GM10266 (cell line): Measurements from ENCODE around the gene SPCS3.
"Not testable (repeated sequence)": the region's sequence is repeated elsewhere in the genome, so short reads cannot be mapped to it uniquely, and the experiment has no call there.

ENCODE experiments used
- DNase-seq: peaks from one replicate; pipeline ENCODE4 v3.0.0; 2012; ENCODE audit errors: extremely low spot score
- TF ChIP-seq, protein P1 (sequence below): IDR thresholded peaks from 2 replicates; pipeline ENCODE4 v1.5.1; 2012; ENCODE audit warnings: mild to moderate bottlenecking, low read depth; ENCODE audit not compliant: control insufficient read depth, insufficient read depth; ENCODE audit errors: missing control alignments

SPCS3 gene

DNA sequence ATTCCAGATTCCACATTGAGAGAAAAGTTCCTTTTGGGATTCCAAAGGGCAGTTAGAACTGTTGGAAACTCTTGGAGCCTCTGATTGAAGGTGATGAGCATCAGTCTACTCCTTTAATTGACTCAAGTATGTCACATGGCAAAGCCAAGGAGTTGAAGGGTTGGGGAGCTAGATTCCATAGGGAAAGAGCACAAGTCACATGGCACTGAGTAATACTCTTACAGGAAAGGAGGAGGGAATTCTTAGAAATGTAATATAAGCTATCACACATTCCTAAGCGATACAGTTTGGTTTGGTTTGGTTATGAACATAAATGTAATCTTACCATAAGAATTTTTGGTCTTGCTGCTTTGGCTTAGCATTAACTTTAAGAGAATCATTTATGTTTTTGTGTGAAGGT, 15.7 kb downstream of the SPCS3 start:
- no peak for DNase-seq

DNA sequence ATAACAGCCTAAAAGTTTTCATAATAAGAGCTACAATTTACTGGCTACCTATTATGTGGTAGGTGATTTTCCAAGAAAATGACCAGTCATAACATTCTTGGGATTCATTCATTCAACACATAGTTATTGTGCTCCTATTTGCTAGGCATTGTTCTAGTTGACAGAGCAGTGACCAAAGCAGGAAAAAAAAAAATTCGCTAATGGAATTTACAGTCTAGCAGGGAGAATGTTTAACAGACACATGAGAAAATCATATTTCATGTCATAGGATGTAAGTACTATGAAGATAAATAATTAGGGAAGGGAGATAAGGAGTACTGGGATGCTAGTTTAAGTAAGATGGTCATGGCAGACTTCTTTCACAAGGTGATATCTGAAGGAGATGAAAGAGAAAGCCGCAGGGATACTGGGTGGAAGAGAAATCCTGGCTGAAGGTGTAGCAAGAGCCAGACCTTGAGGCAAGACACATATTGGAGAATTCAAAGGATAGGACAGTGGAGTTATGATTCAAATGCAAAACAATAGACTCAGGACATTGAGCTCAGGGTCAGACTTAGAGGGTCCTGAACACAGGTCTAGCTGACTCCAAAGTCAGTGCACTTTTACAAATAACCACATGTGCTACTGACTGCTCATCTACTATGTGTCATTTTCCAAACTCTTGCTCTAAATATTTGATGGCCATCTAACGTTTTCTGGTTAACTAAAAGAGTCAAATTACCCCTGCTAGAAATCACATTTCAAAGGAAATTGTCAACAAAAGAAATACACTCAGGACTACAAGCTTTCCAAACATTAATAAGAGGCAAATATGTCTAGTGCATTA, 20.4 kb downstream of the SPCS3 start:
- no peak for DNase-seq
- TF ChIP-seq, protein P1, sequence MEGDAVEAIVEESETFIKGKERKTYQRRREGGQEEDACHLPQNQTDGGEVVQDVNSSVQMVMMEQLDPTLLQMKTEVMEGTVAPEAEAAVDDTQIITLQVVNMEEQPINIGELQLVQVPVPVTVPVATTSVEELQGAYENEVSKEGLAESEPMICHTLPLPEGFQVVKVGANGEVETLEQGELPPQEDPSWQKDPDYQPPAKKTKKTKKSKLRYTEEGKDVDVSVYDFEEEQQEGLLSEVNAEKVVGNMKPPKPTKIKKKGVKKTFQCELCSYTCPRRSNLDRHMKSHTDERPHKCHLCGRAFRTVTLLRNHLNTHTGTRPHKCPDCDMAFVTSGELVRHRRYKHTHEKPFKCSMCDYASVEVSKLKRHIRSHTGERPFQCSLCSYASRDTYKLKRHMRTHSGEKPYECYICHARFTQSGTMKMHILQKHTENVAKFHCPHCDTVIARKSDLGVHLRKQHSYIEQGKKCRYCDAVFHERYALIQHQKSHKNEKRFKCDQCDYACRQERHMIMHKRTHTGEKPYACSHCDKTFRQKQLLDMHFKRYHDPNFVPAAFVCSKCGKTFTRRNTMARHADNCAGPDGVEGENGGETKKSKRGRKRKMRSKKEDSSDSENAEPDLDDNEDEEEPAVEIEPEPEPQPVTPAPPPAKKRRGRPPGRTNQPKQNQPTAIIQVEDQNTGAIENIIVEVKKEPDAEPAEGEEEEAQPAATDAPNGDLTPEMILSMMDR: no peak

More for the DNA sequence above, 15.7 kb downstream of the SPCS3 start:
- TF ChIP-seq, protein P1: no peak

DNA sequence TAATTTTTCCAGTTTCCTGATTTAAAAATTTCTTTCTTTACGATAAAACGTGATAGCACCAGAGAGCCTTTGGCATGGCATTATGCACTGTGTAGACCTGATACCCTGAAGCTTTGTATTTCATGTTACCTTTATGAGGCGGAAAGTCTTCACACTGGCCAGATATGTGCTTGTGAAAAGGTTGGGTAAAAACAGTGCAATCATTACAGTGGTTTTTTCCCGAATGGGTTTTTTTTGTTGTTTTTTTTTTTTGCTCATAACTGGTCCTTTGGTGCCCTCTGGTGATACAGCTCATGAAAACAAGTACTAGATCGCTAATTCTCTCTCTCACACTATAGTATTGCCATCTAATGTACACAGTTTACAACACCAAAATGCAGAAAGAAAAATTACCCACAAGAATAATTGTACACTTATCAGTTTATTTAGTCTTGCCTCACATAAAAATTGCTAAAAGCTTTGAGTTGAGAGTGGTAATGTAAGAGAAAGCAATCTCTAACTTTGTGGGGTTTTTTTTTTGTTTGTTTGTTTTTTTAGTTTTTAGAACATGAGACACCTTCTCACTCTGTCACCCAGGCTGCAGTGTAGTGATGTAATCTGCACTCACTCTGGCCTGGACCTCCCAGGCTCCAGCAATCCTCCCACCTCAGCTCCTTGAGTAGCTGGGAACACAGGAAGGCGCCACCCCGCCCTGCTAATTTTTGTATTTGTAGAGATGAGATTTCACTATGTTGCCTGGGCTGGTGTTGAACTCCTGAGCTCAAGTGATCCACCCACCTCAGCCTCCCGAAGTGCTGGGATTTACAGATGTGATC, 21.3 kb downstream of the SPCS3 start:
- TF ChIP-seq, protein P1: peak; percentile 49
- peak; percentile 22 for DNase-seq

DNA sequence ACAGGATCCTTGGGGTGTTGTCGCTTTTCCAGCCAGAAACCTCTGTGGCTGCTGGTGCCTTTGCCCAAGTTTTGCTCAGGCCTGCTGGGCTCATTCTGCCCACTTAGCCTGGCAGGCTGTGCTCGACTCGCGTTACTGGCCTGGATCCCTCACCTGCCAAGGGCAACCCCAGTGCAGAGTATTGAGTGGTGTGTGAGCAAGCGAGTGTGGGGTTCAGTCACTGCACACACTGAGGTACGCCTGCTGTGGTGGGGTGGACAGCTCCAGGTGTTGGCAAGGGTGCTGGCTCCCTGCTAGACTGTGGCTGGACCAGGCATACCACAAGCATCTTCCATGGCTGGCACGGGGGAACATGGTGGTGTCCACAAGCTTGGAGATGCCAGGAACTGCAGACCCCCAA, 22.6 kb downstream of the SPCS3 start:
- TF ChIP-seq, protein P1: no peak
- DNase-seq: no peak

DNA sequence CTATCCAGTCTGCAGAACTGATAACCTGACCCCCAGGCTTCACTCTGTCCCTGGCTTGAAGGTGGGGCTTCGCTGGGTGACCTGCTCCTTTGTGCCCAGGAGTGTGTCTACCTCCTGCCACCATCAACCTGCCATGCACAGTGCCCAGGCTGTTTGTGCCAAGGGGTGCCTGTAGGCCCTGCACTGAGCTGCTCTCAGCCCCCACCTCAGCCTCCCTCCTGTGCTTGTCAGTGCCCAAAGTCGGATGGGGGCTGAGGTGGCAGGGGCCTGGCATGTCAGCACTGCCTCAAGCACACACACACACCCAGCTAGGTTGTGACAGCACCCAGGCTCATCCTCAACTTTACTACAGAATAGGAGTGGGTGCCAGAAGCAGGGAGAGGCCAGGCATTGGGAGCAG, 23.5 kb downstream of the SPCS3 start:
- TF ChIP-seq, protein P1: no peak

DNA sequence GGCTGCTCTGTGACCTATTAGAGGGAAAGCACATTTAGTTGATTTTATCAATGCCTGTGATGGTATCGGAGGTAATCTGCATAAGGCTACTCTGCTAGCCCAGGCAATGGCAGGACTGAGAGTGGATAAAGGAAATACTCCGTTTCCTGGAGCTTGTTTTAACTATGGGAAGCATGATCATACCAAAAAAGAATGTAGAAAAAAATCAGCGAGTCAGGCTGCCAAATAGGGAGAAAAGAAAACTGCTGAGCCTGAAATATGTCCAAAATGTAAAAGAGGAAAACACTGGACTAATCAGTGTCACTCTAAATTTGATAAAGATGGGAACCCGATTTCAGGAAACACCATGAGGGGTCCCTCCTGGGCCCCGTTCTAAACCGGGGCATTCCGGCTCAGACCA, 25.6 kb downstream of the SPCS3 start:
- DNase-seq: not testable (repeated sequence)

More for the DNA sequence above, 23.5 kb downstream of the SPCS3 start:
- DNase-seq: no peak

DNA sequence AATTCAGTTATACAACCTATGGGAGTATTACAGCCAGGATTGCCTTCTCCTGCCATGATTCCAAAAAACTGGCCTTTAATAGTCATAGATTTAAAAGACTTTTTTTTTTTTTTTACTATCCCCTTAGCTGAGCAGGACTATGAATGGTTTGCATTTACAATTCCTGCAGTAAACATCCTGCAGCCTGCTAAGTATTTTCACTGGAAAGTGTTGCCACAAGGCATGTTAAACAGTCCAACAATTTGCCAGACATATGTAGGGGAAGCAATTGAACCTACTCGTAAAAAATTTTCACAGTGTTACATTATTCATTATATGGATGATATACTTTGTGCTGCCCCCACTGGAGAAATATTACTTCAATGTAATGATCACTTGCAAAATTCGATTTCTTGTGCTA, 27.1 kb downstream of the SPCS3 start:
- DNase-seq: not testable (repeated sequence)

DNA sequence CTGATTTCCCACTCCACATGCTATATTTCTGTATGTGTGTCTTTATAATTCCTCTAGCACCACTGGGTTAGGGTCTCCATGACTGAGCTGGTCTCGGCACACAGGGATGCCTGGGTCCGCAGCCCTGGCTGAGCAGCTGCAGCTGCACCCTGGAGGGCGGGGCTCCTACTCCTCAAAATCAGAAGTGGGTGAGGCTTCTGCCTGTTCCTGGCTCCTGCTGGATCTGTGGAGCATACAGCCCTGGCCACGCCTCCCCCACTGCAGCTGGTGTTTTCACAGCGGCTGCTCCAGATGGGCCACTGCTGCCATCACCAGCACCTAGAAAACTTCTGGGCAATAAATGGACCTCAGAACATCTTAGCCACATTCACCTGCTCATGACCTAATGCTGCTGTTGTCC, 30.9 kb downstream of the SPCS3 start:
- no peak for DNase-seq
- TF ChIP-seq, protein P1: no peak
